ENCODE results near the gene NEGR1. TPM values are rescaled to one million over a fixed set of nuclear protein-coding genes. Genes with fewer than 3 reads are reported as not detected.

Gene NEGR1
- total RNA-seq, 4 donors from 2014 or later = 33.3 to 73.0 (median 54.1) TPM

DNA sequence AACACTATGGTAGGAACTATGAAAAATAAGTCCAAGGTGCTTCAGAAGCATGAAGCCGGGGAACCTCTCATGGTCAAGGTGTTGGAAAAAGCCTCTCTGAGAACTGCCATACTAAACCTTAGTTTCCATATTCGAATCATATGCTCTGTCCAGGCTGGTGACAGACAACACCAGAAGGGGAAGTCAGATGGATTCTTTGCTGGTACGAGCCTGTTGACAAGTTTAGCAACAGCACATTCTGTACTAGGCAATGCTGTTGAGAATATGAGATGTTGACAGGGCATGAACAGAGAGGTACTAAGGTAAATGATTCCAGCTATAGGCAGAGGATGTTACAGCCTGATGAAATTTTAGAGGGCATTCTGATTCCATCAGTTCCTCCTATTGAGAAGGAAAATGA is 740.2 kb downstream of the NEGR1 start:
- no peak for ATAC-seq
- WGBS, 2 donors (ENCODE audit: low coverage in 1 of 2) = 69 to 74% methylated on average over 2 to 3 of the region's 3 CpGs
- Histone ChIP-seq H3K9me3 (no peaks in the 10 kb centered on the region), H3K27me3 (no peaks in the 10 kb centered on the region), H3K4me3 (no peak overlapping the region), H3K4me1 (no peaks in the 10 kb centered on the region), H3K27ac (no peak overlapping the region), H3K36me3 (no peaks in the 10 kb centered on the region)
- TF ChIP-seq, protein P1, sequence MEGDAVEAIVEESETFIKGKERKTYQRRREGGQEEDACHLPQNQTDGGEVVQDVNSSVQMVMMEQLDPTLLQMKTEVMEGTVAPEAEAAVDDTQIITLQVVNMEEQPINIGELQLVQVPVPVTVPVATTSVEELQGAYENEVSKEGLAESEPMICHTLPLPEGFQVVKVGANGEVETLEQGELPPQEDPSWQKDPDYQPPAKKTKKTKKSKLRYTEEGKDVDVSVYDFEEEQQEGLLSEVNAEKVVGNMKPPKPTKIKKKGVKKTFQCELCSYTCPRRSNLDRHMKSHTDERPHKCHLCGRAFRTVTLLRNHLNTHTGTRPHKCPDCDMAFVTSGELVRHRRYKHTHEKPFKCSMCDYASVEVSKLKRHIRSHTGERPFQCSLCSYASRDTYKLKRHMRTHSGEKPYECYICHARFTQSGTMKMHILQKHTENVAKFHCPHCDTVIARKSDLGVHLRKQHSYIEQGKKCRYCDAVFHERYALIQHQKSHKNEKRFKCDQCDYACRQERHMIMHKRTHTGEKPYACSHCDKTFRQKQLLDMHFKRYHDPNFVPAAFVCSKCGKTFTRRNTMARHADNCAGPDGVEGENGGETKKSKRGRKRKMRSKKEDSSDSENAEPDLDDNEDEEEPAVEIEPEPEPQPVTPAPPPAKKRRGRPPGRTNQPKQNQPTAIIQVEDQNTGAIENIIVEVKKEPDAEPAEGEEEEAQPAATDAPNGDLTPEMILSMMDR (IDR thresholded peaks at IDR 0.05) = no peak
- TF ChIP-seq POLR2A (IDR thresholded peaks at IDR 0.05) (no peak), EP300 (IDR thresholded peaks at IDR 0.05) (no peak), POLR2AphosphoS5 (IDR thresholded peaks at IDR 0.05) (no peak)

DNA sequence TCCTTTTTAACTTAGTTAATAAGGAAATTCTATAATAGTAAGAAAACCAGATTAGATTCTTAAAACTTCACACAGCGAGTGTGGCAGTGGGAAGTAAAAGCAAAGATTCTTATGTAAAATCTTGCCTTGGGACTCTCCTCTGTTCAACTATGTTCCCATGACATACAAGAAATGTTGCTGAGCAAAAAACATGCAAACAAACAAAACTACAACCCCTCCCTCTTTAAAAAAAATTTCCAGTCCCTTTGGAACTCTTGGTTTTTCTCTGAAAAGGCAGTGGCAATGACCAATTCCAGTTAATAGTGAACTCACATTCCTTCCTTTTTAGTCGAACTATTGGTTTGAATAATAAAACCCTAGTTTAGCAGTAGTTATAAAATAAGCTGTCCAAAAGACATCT is 748.4 kb downstream of the NEGR1 start:
- TF ChIP-seq EP300 (IDR thresholded peaks at IDR 0.05) (no peak), POLR2A (IDR thresholded peaks at IDR 0.05) (no peak), POLR2AphosphoS5 (IDR thresholded peaks at IDR 0.05) (no peak)
- TF ChIP-seq, protein P1 (IDR thresholded peaks at IDR 0.05) = no peak
- Histone ChIP-seq H3K4me1 (peaks cover 0 to 12% (median 0%) of the 10 kb centered on the region in 3 donors), H3K4me3 (no peak overlapping the region), H3K36me3 (no peaks in the 10 kb centered on the region), H3K27ac (no peak overlapping the region), H3K27me3 (no peaks in the 10 kb centered on the region), H3K9me3 (no peaks in the 10 kb centered on the region)
- WGBS, 2 donors (ENCODE audit: low coverage in 1 of 2) = 85 to 90% methylated on average over 2 of the region's 2 CpGs
- no peak for ATAC-seq

DNA sequence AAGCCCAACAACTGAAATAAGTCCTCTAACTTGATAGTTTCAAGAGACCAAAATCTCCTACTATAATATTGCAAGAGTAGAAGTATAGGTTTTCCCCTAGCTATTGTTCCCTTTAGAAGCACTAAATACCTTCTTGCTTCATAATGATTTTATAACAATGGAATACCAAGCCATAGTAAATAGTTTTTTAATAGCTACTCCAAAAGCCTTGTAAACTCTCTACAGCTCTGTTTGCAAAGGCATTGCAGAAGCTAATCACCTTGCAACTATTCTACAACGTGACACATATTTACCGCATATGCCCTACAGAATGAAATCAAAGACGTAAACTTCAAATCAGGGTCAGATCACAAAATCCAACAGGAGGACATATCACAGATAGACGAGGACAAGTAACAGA is 750.0 kb downstream of the NEGR1 start:
- TF ChIP-seq POLR2A (IDR thresholded peaks at IDR 0.05) (no peak), POLR2AphosphoS5 (IDR thresholded peaks at IDR 0.05) (no peak), EP300 (IDR thresholded peaks at IDR 0.05) (no peak)
- TF ChIP-seq, protein P1 (IDR thresholded peaks at IDR 0.05) = no peak
- Histone ChIP-seq H3K27me3 (no peaks in the 10 kb centered on the region), H3K27ac (no peak overlapping the region), H3K4me3 (no peak overlapping the region), H3K9me3 (no peaks in the 10 kb centered on the region), H3K36me3 (no peaks in the 10 kb centered on the region), H3K4me1 (peaks cover 0 to 12% (median 0%) of the 10 kb centered on the region in 3 donors)
- no peak for ATAC-seq
- WGBS, 2 donors (ENCODE audit: low coverage in 1 of 2) = 65 to 84% methylated on average over 4 of the region's 4 CpGs

DNA sequence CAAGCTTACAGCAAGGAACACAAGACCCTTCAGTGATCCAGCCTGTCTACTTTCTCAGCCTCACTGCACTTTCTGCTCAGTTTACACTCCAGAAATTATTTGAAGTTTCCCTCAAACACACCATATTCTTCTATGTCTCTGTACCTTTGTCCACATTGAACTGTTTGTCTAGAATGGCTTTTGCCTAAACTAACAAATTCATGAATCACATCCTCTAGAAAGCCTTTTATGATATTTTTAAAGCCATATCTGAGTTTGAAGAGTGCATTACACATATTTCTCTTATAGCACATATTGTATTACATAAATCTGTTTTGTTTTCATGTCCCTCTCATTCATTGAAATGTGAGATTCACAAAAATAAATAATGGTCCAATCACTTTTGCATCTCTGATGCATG is 755.5 kb downstream of the NEGR1 start:
- ATAC-seq = no peak
- H3K4me1 ChIP-seq = peaks cover 0 to 12% (median 0%) of the 10 kb centered on the region in 3 donors
- H3K27ac ChIP-seq = no peak overlapping the region
- no peaks in the 10 kb centered on the region for H3K27me3 ChIP-seq
- H3K4me3 ChIP-seq = no peak overlapping the region
- H3K36me3 ChIP-seq = no peaks in the 10 kb centered on the region
- no peak for TF ChIP-seq POLR2A (IDR thresholded peaks at IDR 0.05)
- no peak for TF ChIP-seq POLR2AphosphoS5 (IDR thresholded peaks at IDR 0.05)
- TF ChIP-seq, protein P1 (IDR thresholded peaks at IDR 0.05) = no peak
- no peak for TF ChIP-seq EP300 (IDR thresholded peaks at IDR 0.05)
- H3K9me3 ChIP-seq = no peaks in the 10 kb centered on the region

DNA sequence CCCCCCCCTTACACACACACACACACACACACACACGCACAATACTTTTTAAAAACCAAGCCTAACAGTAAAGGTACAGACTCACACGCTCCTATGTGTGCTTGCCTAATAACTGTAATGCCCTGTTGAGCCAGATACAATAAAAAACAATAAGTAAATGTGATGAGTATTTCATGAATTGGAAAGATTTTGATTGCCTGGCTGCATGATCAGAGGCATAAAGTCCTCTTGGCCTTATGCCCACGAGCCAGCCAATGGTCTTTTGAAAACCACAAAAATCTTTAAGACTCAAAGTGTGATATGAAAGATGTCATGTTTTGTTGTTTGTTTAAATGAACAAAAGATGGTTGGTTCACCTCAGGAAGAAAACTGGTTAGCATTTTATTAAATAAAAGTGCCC is 759.6 kb downstream of the NEGR1 start:
- TF ChIP-seq, protein P1 (IDR thresholded peaks at IDR 0.05) = no peak
- TF ChIP-seq POLR2A (IDR thresholded peaks at IDR 0.05) (no peak), EP300 (IDR thresholded peaks at IDR 0.05) (no peak), POLR2AphosphoS5 (IDR thresholded peaks at IDR 0.05) (no peak)
- ATAC-seq = no peak
- Histone ChIP-seq H3K9me3 (no peaks in the 10 kb centered on the region), H3K4me1 (no peaks in the 10 kb centered on the region), H3K27ac (no peak overlapping the region), H3K4me3 (no peak overlapping the region), H3K27me3 (no peaks in the 10 kb centered on the region), H3K36me3 (no peaks in the 10 kb centered on the region)
- WGBS, 2 donors (ENCODE audit: low coverage in 1 of 2) = 73 to 82% methylated on average over 3 of the region's 3 CpGs

All from gastroesophageal sphincter (tissue), 4 donors.